Measurements from ENCODE around the gene IFT81. TPM values are rescaled to one million over a fixed set of nuclear protein-coding genes. Genes with fewer than 3 reads are reported as not detected.
"Not testable (repeated sequence)": the region's sequence is repeated elsewhere in the genome, so short reads cannot be mapped to it uniquely, and the experiment has no call there.

IFT81 gene
- polyA plus RNA-seq, 4 donors = 39.6 to 58.7 (median 47.8) TPM

DNA sequence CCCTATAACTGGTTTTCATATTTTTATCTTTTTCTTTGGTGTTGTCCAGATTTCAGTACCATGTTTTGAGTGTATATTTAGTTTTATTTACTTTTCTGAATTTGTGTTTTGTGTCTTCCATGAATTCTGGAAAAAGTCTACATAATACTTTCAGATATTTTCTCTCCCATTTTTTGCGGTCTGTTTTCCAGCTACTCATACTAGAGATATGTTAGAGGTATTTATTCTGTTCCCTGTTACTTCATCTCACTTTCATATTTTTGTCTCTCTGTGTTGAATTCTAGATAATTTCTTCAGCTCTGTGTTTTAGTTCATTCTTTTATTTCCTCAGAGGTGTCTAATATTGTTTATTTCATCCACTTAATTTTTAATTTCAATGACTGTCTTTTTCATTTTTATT lies 74.2 kb downstream of the IFT81 start:
- DNase-seq (ENCODE audit: low read depth in 4 of 4, low spot score in 2 of 4) = no peak

GRCh38 chr12:110199339-110200123 lies 75.4 kb downstream of the IFT81 start:
- peak in 1 of 4 donors; percentile 68 for DNase-seq (ENCODE audit: low read depth in 4 of 4, low spot score in 2 of 4)

- DNase-seq (ENCODE audit: low read depth in 4 of 4, low spot score in 2 of 4) = no peak
Observed at GRCh38 chr12:110200124-110200417, 75.9 kb downstream of the IFT81 start.

DNA sequence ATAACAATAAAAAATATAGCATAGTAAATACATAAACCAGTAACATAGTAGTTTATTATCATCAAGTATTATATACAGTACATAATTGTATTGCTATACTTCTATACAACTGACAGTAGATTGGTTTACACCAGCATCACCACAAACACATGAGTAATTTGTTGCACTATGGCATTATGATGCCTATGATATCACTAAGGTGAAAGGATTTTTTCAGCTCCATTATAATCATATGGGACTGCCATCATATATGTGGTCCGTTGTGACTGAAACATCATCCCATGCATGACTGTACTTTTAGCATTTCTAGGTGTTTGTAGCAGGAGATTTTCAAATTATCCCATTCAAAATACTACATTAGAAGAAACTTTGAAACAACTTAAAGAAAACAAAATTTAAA lies 77.8 kb downstream of the IFT81 start:
- no peak for DNase-seq (ENCODE audit: low read depth in 4 of 4, low spot score in 2 of 4)

- DNase-seq (ENCODE audit: low read depth in 4 of 4, low spot score in 2 of 4) = no peak
Observed at GRCh38 chr12:110203546-110203945, 79.4 kb downstream of the IFT81 start.

- DNase-seq (ENCODE audit: low read depth in 4 of 4, low spot score in 2 of 4) = no peak
Observed at GRCh38 chr12:110205931-110206330, 81.8 kb downstream of the IFT81 start.

GRCh38 chr12:110211639-110212536 lies 87.7 kb downstream of the IFT81 start:
- DNase-seq (ENCODE audit: low read depth in 4 of 4, low spot score in 2 of 4) = not testable (repeated sequence)

DNA sequence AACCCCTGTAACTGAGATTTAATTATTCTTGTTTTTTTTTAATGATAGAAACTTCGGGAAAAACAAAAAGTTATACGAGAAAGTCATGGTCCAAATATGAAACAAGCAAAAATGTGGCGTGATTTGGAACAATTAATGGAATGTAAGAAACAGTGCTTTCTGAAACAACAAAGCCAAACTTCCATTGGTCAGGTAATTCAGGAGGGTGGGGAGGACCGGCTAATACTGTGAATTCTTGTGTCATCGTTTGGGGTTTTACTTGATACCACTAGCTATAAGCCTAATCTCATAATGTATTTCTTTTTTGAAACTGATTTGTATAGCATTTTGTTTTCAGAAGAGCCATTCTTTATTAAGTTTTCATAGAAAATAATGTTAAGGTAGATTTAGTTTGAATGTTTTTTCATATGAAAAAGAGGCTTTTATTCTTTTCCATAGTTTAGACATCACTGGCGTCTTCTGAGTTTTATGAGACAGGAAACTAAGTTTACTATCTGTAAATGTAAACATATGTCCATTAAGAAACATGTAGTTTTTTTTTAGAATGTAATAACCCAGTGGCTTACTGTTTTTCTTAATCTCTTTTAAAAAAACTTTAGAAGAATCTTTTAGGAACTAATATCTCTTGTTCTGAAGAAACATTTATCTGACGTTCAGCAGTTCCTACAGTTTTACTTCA lies 94.0 kb downstream of the IFT81 start:
- DNase-seq (ENCODE audit: low read depth in 4 of 4, low spot score in 2 of 4) = no peak

- DNase-seq (ENCODE audit: low read depth in 4 of 4, low spot score in 2 of 4) = no peak
Observed at GRCh38 chr12:110222027-110222426, 97.9 kb downstream of the IFT81 start.

DNA sequence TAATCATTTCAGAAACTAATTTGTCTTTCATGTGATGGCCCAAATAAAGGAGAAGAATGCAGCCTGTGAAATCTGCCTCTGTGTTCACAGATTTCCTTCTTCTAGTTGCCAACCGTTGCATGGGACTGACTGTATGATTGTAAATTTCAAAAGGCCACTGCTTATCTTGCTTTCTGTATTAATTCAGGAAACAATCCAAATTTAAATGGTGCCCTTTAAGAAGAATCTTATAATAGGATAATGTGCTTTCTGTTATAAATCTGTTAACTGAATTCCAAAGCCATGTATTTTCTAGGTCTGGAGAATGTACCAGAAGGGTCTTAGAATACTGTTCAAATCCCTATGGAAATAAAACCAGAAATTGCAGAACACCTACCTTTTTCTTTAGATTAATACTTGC lies 98.3 kb downstream of the IFT81 start:
- DNase-seq (ENCODE audit: low read depth in 4 of 4, low spot score in 2 of 4) = no peak

- no peak for DNase-seq (ENCODE audit: low read depth in 4 of 4, low spot score in 2 of 4)
Observed at GRCh38 chr12:110223777-110224378, 99.7 kb downstream of the IFT81 start.

GRCh38 chr12:110224379-110225304 lies 100.5 kb downstream of the IFT81 start:
- no peak for DNase-seq (ENCODE audit: low read depth in 4 of 4, low spot score in 2 of 4)

- no peak for DNase-seq (ENCODE audit: low read depth in 4 of 4, low spot score in 2 of 4)
Observed at GRCh38 chr12:110227138-110227537, 103.0 kb downstream of the IFT81 start.

DNA sequence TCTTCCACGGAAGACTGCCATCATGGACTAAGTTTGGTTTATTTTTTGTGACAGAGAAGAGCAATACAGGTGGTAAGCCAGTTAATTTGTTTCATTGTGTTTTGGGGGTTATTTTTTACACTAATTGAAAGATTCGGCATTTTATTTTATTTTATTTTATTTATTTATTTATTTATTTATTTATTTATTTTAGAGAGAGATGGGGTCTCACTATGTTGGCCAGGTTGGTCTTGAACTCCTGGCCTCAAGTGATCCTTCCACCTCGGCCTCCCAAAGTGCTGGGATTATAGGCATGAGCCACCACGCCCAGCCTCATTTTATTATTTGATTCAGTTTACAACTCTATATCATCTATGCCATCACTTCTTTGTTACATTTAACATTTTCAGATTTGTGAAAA lies 104.2 kb downstream of the IFT81 start:
- not testable (repeated sequence) for DNase-seq (ENCODE audit: low read depth in 4 of 4, low spot score in 2 of 4)

GRCh38 chr12:110228756-110229155 lies 104.6 kb downstream of the IFT81 start:
- no peak for DNase-seq (ENCODE audit: low read depth in 4 of 4, low spot score in 2 of 4)

- no peak for DNase-seq (ENCODE audit: low read depth in 4 of 4, low spot score in 2 of 4)
Observed at GRCh38 chr12:110229409-110229808, 105.3 kb downstream of the IFT81 start.

- DNase-seq (ENCODE audit: low read depth in 4 of 4, low spot score in 2 of 4) = no peak
Observed at GRCh38 chr12:110230655-110231054, 106.5 kb downstream of the IFT81 start.

DNA sequence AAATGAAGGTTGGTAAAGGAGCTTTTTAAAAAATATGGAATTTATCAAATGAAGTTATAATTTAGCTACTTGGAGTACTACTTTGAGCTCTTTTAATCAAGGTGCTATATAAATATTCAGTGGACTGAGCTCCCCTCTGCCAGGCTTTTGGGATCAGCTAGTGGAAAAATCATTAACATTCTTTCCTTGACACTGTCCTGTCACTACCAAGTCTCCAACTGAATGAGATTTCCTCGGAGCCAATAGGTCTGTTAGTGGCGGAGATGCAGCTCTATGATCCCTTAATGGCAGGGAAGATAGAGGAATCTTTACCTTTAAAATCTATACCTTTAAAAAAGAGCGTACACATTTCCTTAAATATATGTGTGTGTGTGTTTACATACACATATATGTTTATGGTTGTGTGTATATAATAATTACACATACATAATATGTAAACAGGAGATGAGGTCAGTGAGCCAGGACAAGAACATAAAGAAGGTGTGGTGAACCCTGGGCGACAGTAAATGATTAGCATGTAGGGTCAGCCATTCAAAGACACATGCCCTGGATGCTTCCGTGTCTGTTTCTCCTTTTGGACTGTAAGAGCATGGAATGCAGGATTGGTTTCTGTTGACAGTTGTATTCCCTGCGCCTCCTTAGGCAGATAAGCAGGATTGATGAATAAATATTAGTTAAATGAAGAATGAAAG lies 109.2 kb downstream of the IFT81 start:
- no peak for DNase-seq (ENCODE audit: low read depth in 4 of 4, low spot score in 2 of 4)

GRCh38 chr12:110234331-110234751 lies 110.2 kb downstream of the IFT81 start:
- no peak for DNase-seq (ENCODE audit: low read depth in 4 of 4, low spot score in 2 of 4)
